GM12875 (cell line): ENCODE measurements around the gene TRAM2.

Experiments used
- H3K4me3 ChIP-seq: one replicate; pipeline ENCODE4 v1.5.1; 2011; ENCODE audit warnings: low read depth, low read length, control low read depth
- TF ChIP-seq, protein P1 (sequence below): IDR thresholded peaks from 2 replicates; pipeline ENCODE4 v1.5.1; 2011; ENCODE audit warnings: low read depth, mild to moderate bottlenecking, control low read depth, inconsistent platforms, low read length, moderate library complexity, borderline replicate concordance; ENCODE audit not compliant: insufficient read depth

TRAM2 gene

DNA sequence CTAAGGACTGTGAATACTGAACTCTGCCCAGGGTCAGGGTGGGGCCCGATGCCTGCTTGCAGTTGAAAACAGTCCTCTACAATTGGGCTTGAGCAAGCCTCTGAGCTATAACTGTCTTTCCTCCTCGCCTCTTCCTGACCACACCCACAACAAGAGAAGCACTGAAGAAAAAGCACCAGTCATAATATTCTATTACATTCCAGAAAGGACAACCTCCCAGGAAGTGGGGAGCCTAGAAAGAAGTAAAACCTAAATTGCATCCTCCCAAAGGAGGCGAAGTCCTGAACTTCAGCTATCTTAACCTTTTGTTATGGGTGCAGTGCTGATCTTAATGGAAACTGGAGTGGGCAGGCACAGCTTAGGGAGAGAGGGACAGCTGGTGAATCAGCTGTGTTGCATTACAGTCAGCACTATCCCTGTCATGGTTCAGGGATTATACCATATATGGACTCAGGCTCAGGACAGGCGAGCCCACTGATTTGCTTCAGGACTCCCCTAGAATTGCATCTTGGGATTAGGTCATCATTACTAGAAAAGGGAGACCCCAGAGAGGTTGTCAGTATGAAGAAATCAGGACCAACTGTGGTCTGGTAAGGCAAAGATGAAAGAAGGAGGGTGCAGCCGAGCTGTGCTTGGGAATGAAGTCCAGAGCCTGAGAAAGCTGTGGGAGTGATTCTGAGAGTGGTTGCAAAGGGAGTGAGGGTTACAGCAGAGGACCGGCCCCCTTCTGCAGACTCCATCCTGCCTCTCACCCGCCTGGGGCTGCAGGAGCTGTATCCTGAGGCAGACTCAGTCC lies 18.3 kb upstream of the TRAM2 start:
- H3K4me3 ChIP-seq, result no peak overlapping the region

DNA sequence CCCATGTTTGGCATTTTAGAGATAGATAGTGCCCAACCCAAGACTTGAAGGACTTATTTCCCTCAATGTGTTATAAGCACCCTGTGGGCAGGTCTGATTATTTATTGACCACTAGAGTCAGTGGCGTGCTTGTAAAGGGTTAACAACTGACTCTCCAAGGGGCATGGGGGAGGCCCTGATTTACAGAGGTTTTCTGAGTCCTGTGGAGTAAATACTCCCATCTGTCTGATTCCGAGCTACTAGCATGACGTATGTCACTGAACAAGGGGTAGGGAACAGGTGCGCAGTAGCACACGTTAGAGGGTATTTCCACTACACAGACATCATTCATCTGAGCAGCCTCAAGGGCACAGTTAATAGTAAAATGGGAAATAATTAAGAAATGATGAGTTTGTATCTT lies 17.4 kb upstream of the TRAM2 start:
- TF ChIP-seq, protein P1, sequence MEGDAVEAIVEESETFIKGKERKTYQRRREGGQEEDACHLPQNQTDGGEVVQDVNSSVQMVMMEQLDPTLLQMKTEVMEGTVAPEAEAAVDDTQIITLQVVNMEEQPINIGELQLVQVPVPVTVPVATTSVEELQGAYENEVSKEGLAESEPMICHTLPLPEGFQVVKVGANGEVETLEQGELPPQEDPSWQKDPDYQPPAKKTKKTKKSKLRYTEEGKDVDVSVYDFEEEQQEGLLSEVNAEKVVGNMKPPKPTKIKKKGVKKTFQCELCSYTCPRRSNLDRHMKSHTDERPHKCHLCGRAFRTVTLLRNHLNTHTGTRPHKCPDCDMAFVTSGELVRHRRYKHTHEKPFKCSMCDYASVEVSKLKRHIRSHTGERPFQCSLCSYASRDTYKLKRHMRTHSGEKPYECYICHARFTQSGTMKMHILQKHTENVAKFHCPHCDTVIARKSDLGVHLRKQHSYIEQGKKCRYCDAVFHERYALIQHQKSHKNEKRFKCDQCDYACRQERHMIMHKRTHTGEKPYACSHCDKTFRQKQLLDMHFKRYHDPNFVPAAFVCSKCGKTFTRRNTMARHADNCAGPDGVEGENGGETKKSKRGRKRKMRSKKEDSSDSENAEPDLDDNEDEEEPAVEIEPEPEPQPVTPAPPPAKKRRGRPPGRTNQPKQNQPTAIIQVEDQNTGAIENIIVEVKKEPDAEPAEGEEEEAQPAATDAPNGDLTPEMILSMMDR, result no peak
- H3K4me3 ChIP-seq, result no peak overlapping the region

More for the DNA sequence above, 18.3 kb upstream of the TRAM2 start:
- TF ChIP-seq, protein P1, result no peak

DNA sequence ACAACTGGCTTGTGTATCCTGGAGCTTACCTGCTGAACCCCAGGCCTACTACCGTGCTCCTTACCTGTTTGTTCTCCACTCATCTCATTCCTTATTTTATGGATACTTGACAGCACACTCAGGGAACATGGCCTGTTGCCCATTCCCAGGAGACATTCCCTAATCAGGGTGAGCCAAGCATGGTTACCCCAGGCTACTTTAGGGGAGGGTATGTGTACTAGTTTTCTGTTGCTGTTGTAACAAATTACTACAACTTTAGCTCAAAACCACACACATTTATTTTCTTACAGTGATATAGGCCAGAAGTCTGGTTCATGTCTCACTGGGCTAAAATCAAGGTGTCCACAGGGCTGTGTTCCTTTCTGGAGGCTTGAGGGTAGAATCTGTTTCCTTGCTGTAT lies 15.0 kb upstream of the TRAM2 start:
- TF ChIP-seq, protein P1, result no peak

DNA sequence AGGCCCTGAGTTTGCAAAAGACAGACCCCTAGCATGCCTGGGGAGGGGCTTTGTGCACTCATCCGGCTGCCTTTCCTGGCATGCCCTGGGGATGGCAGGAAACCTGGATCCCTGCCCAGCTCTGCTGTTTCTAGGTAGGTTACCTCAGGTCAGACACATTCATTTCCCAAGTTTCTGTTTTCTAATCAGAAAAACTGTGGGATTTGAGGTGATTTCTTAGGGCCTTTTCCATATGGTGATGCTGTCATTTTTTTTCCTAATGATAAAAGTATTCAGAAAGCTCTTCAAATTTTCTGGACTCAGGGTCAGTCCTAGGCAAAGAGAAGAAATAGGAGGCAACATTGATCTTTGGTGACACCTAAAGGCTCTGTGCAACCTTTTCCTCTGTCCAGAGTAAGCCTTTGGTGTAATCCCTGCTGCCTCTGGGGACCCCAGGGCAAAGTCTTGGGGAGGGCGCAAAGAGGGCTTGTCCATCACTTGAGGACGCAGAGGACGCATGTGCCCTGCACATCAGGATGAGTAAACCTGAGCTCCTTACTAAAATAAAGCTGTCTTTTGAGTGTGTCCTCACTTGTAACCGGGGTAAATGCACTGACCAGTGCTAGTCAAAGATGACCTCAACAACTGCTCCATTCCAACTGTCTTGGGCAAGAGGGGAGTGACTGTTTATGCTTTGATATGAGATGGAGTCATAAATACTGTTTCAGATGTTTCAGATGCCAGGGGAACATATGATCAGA lies 13.5 kb upstream of the TRAM2 start:
- TF ChIP-seq, protein P1, result 0 out of 2 replicates have a peak, but pooled peaks have one; percentile 1
- H3K4me3 ChIP-seq, result no peak overlapping the region

More for the DNA sequence above, 15.0 kb upstream of the TRAM2 start:
- H3K4me3 ChIP-seq, result no peak overlapping the region

DNA sequence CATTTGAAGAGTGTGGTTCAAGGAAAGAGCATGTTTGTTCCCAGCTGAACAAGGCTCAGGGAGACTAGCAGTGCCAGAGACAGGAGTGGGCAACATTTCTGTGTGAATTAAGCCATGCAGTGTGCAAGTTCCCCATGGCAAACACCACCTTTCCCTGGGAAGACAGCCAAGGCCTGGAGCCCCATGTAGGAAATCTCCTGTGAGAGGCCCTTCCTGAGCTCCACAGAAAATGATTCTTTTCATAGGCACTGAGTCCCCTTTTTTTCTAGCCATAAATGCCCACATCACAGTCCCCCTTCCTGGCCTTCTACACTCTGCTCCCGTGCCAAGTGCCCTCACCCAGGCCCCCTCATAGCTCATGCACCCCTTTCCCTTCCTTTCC lies 11.8 kb upstream of the TRAM2 start:
- H3K4me3 ChIP-seq, result no peak overlapping the region
- TF ChIP-seq, protein P1, result no peak

DNA sequence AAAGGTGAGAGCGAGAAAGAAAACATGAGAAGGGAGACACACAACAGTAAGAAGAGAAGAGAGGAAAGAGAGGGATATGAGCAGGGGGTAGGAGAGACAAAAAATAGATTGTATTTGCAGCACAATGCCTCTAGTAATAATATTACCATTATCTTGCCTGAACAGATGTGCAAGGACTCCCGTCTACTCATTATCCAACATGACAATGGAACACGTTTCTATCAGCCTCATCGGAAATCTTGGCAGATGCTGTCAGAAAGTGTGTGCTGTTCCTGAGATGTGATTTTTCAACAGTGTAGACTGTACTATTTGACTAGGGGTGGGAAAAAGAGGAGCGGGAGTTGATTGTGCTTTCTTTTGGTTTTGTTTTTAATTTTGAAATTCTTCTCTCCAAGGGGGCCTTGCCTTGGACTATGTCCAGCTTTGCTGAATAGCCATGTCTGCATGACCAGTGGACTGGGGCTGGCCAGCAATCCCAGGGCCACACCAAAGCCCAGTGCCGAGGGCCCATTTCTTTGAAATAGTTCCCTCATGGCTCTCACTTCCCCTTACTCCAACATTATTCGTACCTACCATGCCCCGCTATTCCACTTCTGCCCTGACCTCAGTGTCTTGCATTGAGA lies 11.3 kb upstream of the TRAM2 start:
- TF ChIP-seq, protein P1, result no peak
- H3K4me3 ChIP-seq, result no peak overlapping the region
